PC-3 (cell line): ENCODE measurements around the gene HAND2.

Experiments
- CTCF ChIP-seq: fragments of 300-600 bp; sonication (generic); conservative IDR thresholded peaks from 2 replicates; pipeline ENCODE4 v1.5.1; 2017; ENCODE audit warnings: antibody characterized with exemption, low read depth, mild to moderate bottlenecking, low read length
- EZH2 ChIP-seq: fragments of 300-600 bp; sonication (generic); IDR thresholded peaks from one replicate; pipeline ENCODE4 v1.6.1; 2017; ENCODE audit warnings: antibody characterized with exemption, mild to moderate bottlenecking, low read length; ENCODE audit not compliant: unreplicated experiment

- no peak for TF ChIP-seq CTCF
- TF ChIP-seq EZH2 = no peak
Observed at GRCh38 chr4:173529477-173530325, at the start of gene HAND2.
